SK-N-SH (cell line): ENCODE measurements around the gene RPL39L.
"Not testable (repeated sequence)": the region's sequence is repeated elsewhere in the genome, so short reads cannot be mapped to it uniquely, and the experiment has no call there.

Experiments used
- EZH2phosphoT487 ChIP-seq: fragments of 200-600 bp; sonication (generic); IDR thresholded peaks from 2 replicates; pipeline ENCODE4 v1.6.1; 2017; ENCODE audit warnings: low read depth, mixed run types, mild to moderate bottlenecking, antibody characterized with exemption, moderate library complexity, borderline replicate concordance
- FOXM1 ChIP-seq: IDR thresholded peaks from 2 replicates; pipeline ENCODE4 v1.4.0; 2012; ENCODE audit warnings: low read depth, mild to moderate bottlenecking
- MEF2A ChIP-seq: IDR thresholded peaks from 2 replicates; pipeline ENCODE4 v1.4.0; 2012; ENCODE audit warnings: low read depth, borderline replicate concordance
- MXI1 ChIP-seq: IDR thresholded peaks from 2 replicates; pipeline ENCODE4 v1.6.1; 2012; ENCODE audit warnings: mild to moderate bottlenecking, low read depth, low read length, improper control_type of control experiment
- NRF1 ChIP-seq: IDR thresholded peaks from 2 replicates; pipeline ENCODE4 v1.6.1; 2012; ENCODE audit warnings: low read depth, mild to moderate bottlenecking, low read length
- POLR2AphosphoS5 ChIP-seq: IDR thresholded peaks from 2 replicates; pipeline ENCODE4 v1.6.1; 2012; ENCODE audit warnings: low read depth, low read length
- RXRA ChIP-seq: IDR thresholded peaks from 2 replicates; pipeline ENCODE4 v1.4.0; 2012; ENCODE audit warnings: low read depth, mild to moderate bottlenecking, borderline replicate concordance
- TAF1 ChIP-seq: IDR thresholded peaks from 2 replicates; pipeline ENCODE4 v1.6.1; 2012; ENCODE audit warnings: low read depth, mild to moderate bottlenecking, low read length, moderate library complexity, borderline replicate concordance
- TEAD4 ChIP-seq: IDR thresholded peaks from 2 replicates; pipeline ENCODE4 v1.4.0; 2012; ENCODE audit warnings: mild to moderate bottlenecking, borderline replicate concordance; ENCODE audit not compliant: insufficient read depth
- TF ChIP-seq, protein P1 (sequence below): fragments of 200-600 bp; sonication (generic); IDR thresholded peaks from 2 replicates; pipeline ENCODE4 v1.6.1; 2017; ENCODE audit warnings: antibody characterized with exemption, mild to moderate bottlenecking, moderate library complexity

DNA sequence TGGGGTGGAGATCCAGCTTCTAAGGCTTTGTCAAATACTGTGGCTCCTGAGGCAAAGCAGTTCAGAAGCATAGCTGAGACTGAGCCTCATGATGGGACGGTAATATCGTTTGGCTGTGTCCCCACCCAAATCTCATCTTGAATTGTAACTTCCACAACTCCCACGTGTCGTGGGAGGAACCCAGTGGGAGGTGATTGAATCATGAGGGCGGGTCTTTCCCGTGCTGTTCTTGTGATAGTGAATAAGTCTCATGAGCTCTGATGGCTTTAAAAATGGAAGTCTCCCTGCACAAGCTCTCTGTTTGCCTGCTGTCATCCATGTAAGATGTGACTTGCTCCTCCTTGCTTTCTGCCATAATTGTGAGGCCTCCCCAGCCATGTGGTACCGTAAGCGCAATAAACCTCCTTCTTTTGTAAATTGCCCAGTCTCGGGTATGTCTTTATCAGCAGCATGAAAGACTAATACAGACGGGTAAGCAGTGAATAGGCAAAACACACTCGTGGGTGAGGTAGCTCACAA, 4.1 kb downstream of the RPL39L start:
- TF ChIP-seq, protein P1, sequence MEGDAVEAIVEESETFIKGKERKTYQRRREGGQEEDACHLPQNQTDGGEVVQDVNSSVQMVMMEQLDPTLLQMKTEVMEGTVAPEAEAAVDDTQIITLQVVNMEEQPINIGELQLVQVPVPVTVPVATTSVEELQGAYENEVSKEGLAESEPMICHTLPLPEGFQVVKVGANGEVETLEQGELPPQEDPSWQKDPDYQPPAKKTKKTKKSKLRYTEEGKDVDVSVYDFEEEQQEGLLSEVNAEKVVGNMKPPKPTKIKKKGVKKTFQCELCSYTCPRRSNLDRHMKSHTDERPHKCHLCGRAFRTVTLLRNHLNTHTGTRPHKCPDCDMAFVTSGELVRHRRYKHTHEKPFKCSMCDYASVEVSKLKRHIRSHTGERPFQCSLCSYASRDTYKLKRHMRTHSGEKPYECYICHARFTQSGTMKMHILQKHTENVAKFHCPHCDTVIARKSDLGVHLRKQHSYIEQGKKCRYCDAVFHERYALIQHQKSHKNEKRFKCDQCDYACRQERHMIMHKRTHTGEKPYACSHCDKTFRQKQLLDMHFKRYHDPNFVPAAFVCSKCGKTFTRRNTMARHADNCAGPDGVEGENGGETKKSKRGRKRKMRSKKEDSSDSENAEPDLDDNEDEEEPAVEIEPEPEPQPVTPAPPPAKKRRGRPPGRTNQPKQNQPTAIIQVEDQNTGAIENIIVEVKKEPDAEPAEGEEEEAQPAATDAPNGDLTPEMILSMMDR: not testable (repeated sequence)
- TF ChIP-seq RXRA, TAF1, MXI1, MEF2A, POLR2AphosphoS5, EZH2phosphoT487, NRF1, FOXM1, TEAD4: not testable (repeated sequence)
